Vagina (tissue), 2 donors: Measurements from ENCODE around the gene PTPN6. TPM values are rescaled to one million over a fixed set of nuclear protein-coding genes. Genes with fewer than 3 reads are reported as not detected.

Experiments used
- DNase-seq, 2 donors: peaks; one replicate each; pipeline ENCODE4 v3.0.0-alpha.2; 2017; ENCODE audit errors: extremely low spot score in 2 of 2
- H3K27ac ChIP-seq: fragments of 200-600 bp; sonication (generic); one replicate; pipeline ENCODE4 v1.5.1; 2019
- H3K27me3 ChIP-seq: fragments of 200-600 bp; sonication (generic); one replicate; pipeline ENCODE4 v1.5.1; 2019
- H3K36me3 ChIP-seq, 2 donors: fragments of 200-600 bp; sonication (generic); one replicate each; pipeline ENCODE4 v1.5.1; 2017 to 2019
- H3K4me1 ChIP-seq: fragments of 200-600 bp; sonication (generic); one replicate; pipeline ENCODE4 v1.5.1; 2019
- H3K4me3 ChIP-seq, 2 donors: fragments of 200-600 bp; sonication (generic); 1 replicate in 1 of 2; 2 replicates in 1 of 2; pipeline ENCODE4 v1.5.1; 2016 to 2019
- H3K9me3 ChIP-seq: fragments of 200-600 bp; sonication (generic); one replicate; pipeline ENCODE4 v1.5.1; 2019
- POLR2A ChIP-seq, 2 donors: fragments of 450-650 bp; IDR thresholded peaks; one replicate each; pipeline ENCODE4 v1.6.1; 2017; ENCODE audit warnings: antibody characterized with exemption in 2 of 2, mild to moderate bottlenecking in 2 of 2, moderate library complexity in 2 of 2
- POLR2AphosphoS5 ChIP-seq, 2 donors: sonication (generic); formaldehyde crosslinking; IDR thresholded peaks; one replicate each; pipeline ENCODE4 v1.9.0; 2017; ENCODE audit warnings: antibody characterized with exemption in 2 of 2, mild to moderate bottlenecking in 2 of 2, low read depth in 1 of 2; ENCODE audit not compliant: insufficient read depth in 1 of 2
- intact Hi-C: fragments of 100-400 bp; cut with DNase I; formaldehyde crosslinking; loops from one replicate; pipeline ENCODE4 v1.15.1; 2023
- microRNA counts, 2 donors: library from miRNA; unstranded; fragments of <30 nt; microRNA quantifications; one replicate each; lab custom pipeline; 2016 to 2017
- microRNA-seq: library from miRNA; unstranded; fragments of <30 nt; microRNA quantifications from one replicate; pipeline ENCODE4, GENCODE V29; 2017; ENCODE audit warnings: borderline number of aligned reads, borderline replicate concordance
- small RNA-seq: library from RNA; depleted of rRNA; stranded (forward); fragments of <200 nt; gene quantifications from one replicate; pipeline ENCODE3, GENCODE V24; 2016
- total RNA-seq: library from RNA; depleted of rRNA; stranded (reverse); fragments of >200 nt; gene quantifications from one replicate; pipeline ENCODE4 v1.2.3, GENCODE V29; 2016
- TF ChIP-seq, protein P1 (sequence below), 3 experiments: fragments of 450-650 bp in 2 of 3; fragments of 200-600 bp in 1 of 3; sonication (generic) in 1 of 3; IDR thresholded peaks; one replicate each; pipeline ENCODE4 v1.5.1; 2017 to 2019; ENCODE audit warnings: antibody characterized with exemption in 3 of 3, mild to moderate bottlenecking in 2 of 3, moderate library complexity in 2 of 3

The PTPN6 gene
- total RNA-seq, 1 donor from 2014 or later, result 17.4 TPM

GRCh38 chr12:7006639-7007038 is 55.5 kb downstream of the PTPN6 start:
- H3K9me3 ChIP-seq, result no peaks in the 10 kb centered on the region
- DNase-seq, result no peak
- H3K27ac ChIP-seq, result no peak overlapping the region
- no peak overlapping the region for H3K4me3 ChIP-seq
- intact Hi-C loops, result no loop called here
- no peaks in the 10 kb centered on the region for H3K36me3 ChIP-seq
- no peaks in the 10 kb centered on the region for H3K27me3 ChIP-seq
- TF ChIP-seq, protein P1, sequence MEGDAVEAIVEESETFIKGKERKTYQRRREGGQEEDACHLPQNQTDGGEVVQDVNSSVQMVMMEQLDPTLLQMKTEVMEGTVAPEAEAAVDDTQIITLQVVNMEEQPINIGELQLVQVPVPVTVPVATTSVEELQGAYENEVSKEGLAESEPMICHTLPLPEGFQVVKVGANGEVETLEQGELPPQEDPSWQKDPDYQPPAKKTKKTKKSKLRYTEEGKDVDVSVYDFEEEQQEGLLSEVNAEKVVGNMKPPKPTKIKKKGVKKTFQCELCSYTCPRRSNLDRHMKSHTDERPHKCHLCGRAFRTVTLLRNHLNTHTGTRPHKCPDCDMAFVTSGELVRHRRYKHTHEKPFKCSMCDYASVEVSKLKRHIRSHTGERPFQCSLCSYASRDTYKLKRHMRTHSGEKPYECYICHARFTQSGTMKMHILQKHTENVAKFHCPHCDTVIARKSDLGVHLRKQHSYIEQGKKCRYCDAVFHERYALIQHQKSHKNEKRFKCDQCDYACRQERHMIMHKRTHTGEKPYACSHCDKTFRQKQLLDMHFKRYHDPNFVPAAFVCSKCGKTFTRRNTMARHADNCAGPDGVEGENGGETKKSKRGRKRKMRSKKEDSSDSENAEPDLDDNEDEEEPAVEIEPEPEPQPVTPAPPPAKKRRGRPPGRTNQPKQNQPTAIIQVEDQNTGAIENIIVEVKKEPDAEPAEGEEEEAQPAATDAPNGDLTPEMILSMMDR (IDR thresholded peaks at IDR 0.05), result no peak
- no peak for TF ChIP-seq POLR2AphosphoS5 (IDR thresholded peaks at IDR 0.05; ENCODE audit: insufficient read depth in 1 of 2, low read depth in 1 of 2)
- TF ChIP-seq POLR2A (IDR thresholded peaks at IDR 0.05), result no peak
- H3K4me1 ChIP-seq, result no peaks in the 10 kb centered on the region

DNA sequence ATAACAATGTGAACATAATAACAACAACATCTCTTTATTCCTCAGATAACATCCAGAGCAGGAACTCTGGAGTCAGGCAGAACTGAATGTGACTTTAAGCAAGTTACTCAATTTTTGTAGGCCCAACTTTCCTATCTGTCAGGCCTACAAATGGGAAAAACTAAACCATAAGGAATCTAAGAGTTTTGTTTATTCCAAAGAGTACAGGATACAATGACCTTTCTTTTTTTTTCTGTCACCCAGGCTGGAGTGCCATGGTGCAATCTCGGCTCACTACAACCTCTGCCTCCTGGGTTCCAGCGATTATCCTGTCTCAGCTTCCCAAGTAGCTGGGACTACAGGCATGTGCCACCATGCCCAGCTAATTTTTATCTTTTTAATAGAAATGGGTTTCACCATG is 57.7 kb downstream of the PTPN6 start:
- intact Hi-C loops, result no loop called here
- no peaks in the 10 kb centered on the region for H3K9me3 ChIP-seq
- no peak overlapping the region for H3K4me3 ChIP-seq
- TF ChIP-seq POLR2AphosphoS5 (IDR thresholded peaks at IDR 0.05; ENCODE audit: insufficient read depth in 1 of 2, low read depth in 1 of 2) (no peak), POLR2A (IDR thresholded peaks at IDR 0.05) (no peak)
- TF ChIP-seq, protein P1 (IDR thresholded peaks at IDR 0.05), result no peak
- H3K27ac ChIP-seq, result no peak overlapping the region
- H3K36me3 ChIP-seq, result no peaks in the 10 kb centered on the region
- H3K4me1 ChIP-seq, result no peaks in the 10 kb centered on the region
- DNase-seq, result no peak
- no peaks in the 10 kb centered on the region for H3K27me3 ChIP-seq

DNA sequence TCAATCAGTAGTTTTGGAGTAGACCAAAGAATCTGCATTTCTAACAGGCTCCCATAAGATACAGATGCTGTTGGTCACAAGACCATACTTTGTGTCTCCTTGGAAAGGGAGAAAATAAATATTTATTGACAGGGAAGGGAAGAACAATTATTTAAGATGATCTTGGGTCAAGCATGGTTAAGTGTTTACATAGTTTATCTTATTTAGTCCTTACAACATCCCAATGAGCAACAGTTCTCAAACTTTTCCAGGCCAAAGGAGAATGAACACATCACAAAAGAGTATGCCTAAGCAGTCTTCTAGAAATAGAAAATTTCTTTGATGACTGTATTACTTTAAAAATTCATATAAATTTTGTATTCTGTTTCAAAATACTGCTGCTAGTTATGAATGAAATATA is 58.4 kb downstream of the PTPN6 start:
- H3K27ac ChIP-seq, result no peak overlapping the region
- no peaks in the 10 kb centered on the region for H3K27me3 ChIP-seq
- no peaks in the 10 kb centered on the region for H3K36me3 ChIP-seq
- intact Hi-C loops, result no loop called here
- DNase-seq, result no peak
- no peaks in the 10 kb centered on the region for H3K9me3 ChIP-seq
- TF ChIP-seq POLR2AphosphoS5 (IDR thresholded peaks at IDR 0.05; ENCODE audit: insufficient read depth in 1 of 2, low read depth in 1 of 2), result no peak
- TF ChIP-seq, protein P1 (IDR thresholded peaks at IDR 0.05), result no peak
- TF ChIP-seq POLR2A (IDR thresholded peaks at IDR 0.05), result no peak
- no peak overlapping the region for H3K4me3 ChIP-seq
- no peaks in the 10 kb centered on the region for H3K4me1 ChIP-seq

MicroRNA genes within 50 kb of the gene (microRNA counts, 767-probe panel; counts per million panel counts)
- 3,784 to 4,484 counts per million in 2 donors for microRNA hsa-miR-141-3p (lab: Ali Mortazavi, UCI)
- microRNA hsa-miR-200c-3p (lab: Ali Mortazavi, UCI), result 7,182 to 8,797 counts per million in 2 donors

Small RNA genes lying within 50 kb of the gene (microRNA-seq; reads per million reads assigned to microRNA genes)
- gene MIR141 (658 reads per million, percentile 73 among the genes with 10 or more reads in this experiment), gene MIR200C (71,974 reads per million, percentile 98 among the genes with 10 or more reads in this experiment)

Small RNA genes lying within 50 kb of the gene (small RNA-seq; reads per million reads assigned to genes)
- 13.2 reads per million, percentile 94 among the genes with 10 or more reads in this experiment for gene MIR141
- gene MIR200C, result 40.1 reads per million, percentile 96 among the genes with 10 or more reads in this experiment
- not detected for gene RNU7-1
- gene SCARNA12, result not detected

Other genes with a start within 250 kb of the PTPN6 start
- gene COPS7A, start 227.3 kb upstream of the PTPN6 start, total RNA-seq, result 35.4 TPM
- 150 TPM for gene MLF2, start 198.2 kb upstream of the PTPN6 start, total RNA-seq
- 132 TPM for gene PTMS, start 185.0 kb upstream of the PTPN6 start, total RNA-seq
- 10.3 TPM for gene LAG3, start 178.8 kb upstream of the PTPN6 start, total RNA-seq
- 14.2 TPM for gene CD4, start 161.8 kb upstream of the PTPN6 start, total RNA-seq
- gene GPR162, start 129.5 kb upstream of the PTPN6 start, total RNA-seq, result 3.2 TPM
- gene P3H3, start 122.9 kb upstream of the PTPN6 start, total RNA-seq, result 37.3 TPM
- 5.2 TPM for gene GNB3, start 110.4 kb upstream of the PTPN6 start, total RNA-seq
- gene CDCA3, start 100.1 kb upstream of the PTPN6 start, total RNA-seq, result 8.6 TPM
- 36.6 TPM for gene USP5, start 99.2 kb upstream of the PTPN6 start, total RNA-seq
- 274 TPM for gene TPI1, start 83.8 kb upstream of the PTPN6 start, total RNA-seq
- 3.2 TPM for gene SPSB2, start 78.1 kb upstream of the PTPN6 start, total RNA-seq
- 8.6 TPM for gene LRRC23, start 46.5 kb upstream of the PTPN6 start, total RNA-seq
- 20.1 TPM for gene ENO2, start 36.8 kb upstream of the PTPN6 start, total RNA-seq
- 92.1 TPM for gene ATN1, start 23.4 kb upstream of the PTPN6 start, total RNA-seq
- not detected for gene RNU7-1, start 7.5 kb upstream of the PTPN6 start, total RNA-seq
- gene C12orf57, start 7.3 kb upstream of the PTPN6 start, total RNA-seq, result 760 TPM
- 199 TPM for gene PHB2, start 19.3 kb downstream of the PTPN6 start, total RNA-seq
- 21.9 TPM for gene EMG1, start 19.6 kb downstream of the PTPN6 start, total RNA-seq
- 42.0 TPM for gene LPCAT3, start 67.1 kb downstream of the PTPN6 start, total RNA-seq
- 541 TPM for gene C1S, start 109.4 kb downstream of the PTPN6 start, total RNA-seq
- gene C1R, start 141.1 kb downstream of the PTPN6 start, total RNA-seq, result 830 TPM
- 122 TPM for gene C1RL, start 157.9 kb downstream of the PTPN6 start, total RNA-seq
- 3.7 TPM for gene RBP5, start 177.5 kb downstream of the PTPN6 start, total RNA-seq
- 46.2 TPM for gene CLSTN3, start 179.0 kb downstream of the PTPN6 start, total RNA-seq
- gene PEX5, start 238.3 kb downstream of the PTPN6 start, total RNA-seq, result 31.2 TPM